Loucy (cell line): ENCODE measurements around the gene CLEC4F.

ENCODE experiments used
- CTCF ChIP-seq: fragments of 200-600 bp; sonication (generic); conservative IDR thresholded peaks from 2 replicates; pipeline ENCODE4 v1.5.1; 2014; ENCODE audit warnings: mild to moderate bottlenecking, antibody characterized with exemption, low read length
- EZH2phosphoT487 ChIP-seq: fragments of 200-600 bp; IDR thresholded peaks from 2 replicates; pipeline ENCODE4 v1.6.1; 2018; ENCODE audit warnings: antibody characterized with exemption, mild to moderate bottlenecking, moderate library complexity, borderline replicate concordance

GRCh38 chr2:70772486-70773155 lies 47.8 kb downstream of the CLEC4F start:
- no peak for TF ChIP-seq CTCF
- no peak for TF ChIP-seq EZH2phosphoT487
